Peyer's patch (tissue), 4 donors: Measurements from ENCODE around the gene AUNIP.

Source experiments
- CTCF ChIP-seq, 6 experiments: fragments of 450-650 bp in 4 of 6; fragments of 200-600 bp in 2 of 6; sonication (generic) in 1 of 6; IDR thresholded peaks; one replicate each; pipeline ENCODE4 v1.5.1; 2017 to 2019; ENCODE audit warnings: antibody characterized with exemption in 6 of 6, mild to moderate bottlenecking in 3 of 6, moderate library complexity in 1 of 6
- POLR2A ChIP-seq, 2 donors: fragments of 450-650 bp; IDR thresholded peaks; one replicate each; pipeline ENCODE4 v1.5.1; 2017; ENCODE audit warnings: antibody characterized with exemption in 2 of 2, mild to moderate bottlenecking in 2 of 2, moderate library complexity in 2 of 2

- TF ChIP-seq POLR2A (IDR thresholded peaks at IDR 0.05), result no peak
- no peak for TF ChIP-seq CTCF (IDR thresholded peaks at IDR 0.05)
Measured at GRCh38 chr1:25861316-25862286, 2.3 kb upstream of the AUNIP start.
